HCT116 (cell line): ENCODE results near the gene PGAP3. TPM values are rescaled to one million over a fixed set of nuclear protein-coding genes. Genes with fewer than 3 reads are reported as not detected.

Experiments used
- ATAC-seq: fragments of 200-7000 bp; cut with Tn5 transposase; 2 replicates; pipeline ENCODE4 v1.9.1; 2020; ENCODE audit warnings: mild to moderate bottlenecking, moderate library complexity
- BruUV-seq: library from RNA; stranded (reverse); fragments of 400-500 nt; replicated peaks from 2 replicates; lab custom pipeline; 2021; lab: Mats Ljungman, UMichigan
- CTCF ChIA-PET: fragments of 300-600 bp; sonication (Branson Sonifier 250); formaldehyde crosslinking; loops from one replicate; lab custom pipeline; 2021; ENCODE audit warnings: antibody characterized with exemption; lab: Charles Lee
- POLR2A ChIA-PET: fragments of 300-600, 350-600 bp; sonication (Branson Sonifier 250); formaldehyde crosslinking; loops from one replicate; lab custom pipeline; 2021; ENCODE audit warnings: antibody characterized with exemption; lab: Charles Lee
- RAD21 ChIA-PET, 2 experiments: fragments of 300-600 bp; sonication (Branson Sonifier 250); formaldehyde crosslinking; loops; one replicate each; lab custom pipeline; 2023; ENCODE audit warnings: low total read pairs in 2 of 2; ENCODE audit not compliant: uncharacterized antibody in 2 of 2, unreplicated experiment in 2 of 2, low non-redundant PET in 1 of 2; lab: Charles Lee
- DNase-seq: peaks from one replicate; pipeline ENCODE4 v3.0.0-alpha.2; 2010; ENCODE audit warnings: low read depth, low spot score
- H2AFZ ChIP-seq: fragments of 200-600 bp; shearing (Covaris generic), sonication (generic); 2 replicates; pipeline ENCODE4 v1.6.1; 2017; ENCODE audit warnings: low read depth, mixed run types, mixed read lengths, antibody characterized with exemption, low read length; ENCODE audit not compliant: poor library complexity, severe bottlenecking
- H3K27ac ChIP-seq: 2 replicates; pipeline ENCODE4 v1.5.1; 2012; ENCODE audit warnings: low read depth, low read length
- H3K27me3 ChIP-seq: fragments of 200-600 bp; sonication (generic); 2 replicates; pipeline ENCODE4 v1.6.1; 2016; ENCODE audit warnings: mixed run types, low read length, mixed read lengths; ENCODE audit not compliant: insufficient read depth
- H3K36me3 ChIP-seq, 2 experiments: fragments of 200-500 bp in 1 of 2; fragments of 200-600 bp in 1 of 2; sonication (Bioruptor generic) in 1 of 2; sonication (generic) in 1 of 2; 2 replicates each; pipeline versions ENCODE4 v1.5.1 to v1.6.1; 2014 to 2016; ENCODE audit warnings: low read length in 2 of 2, inconsistent platforms in 1 of 2, mixed read lengths in 1 of 2, mixed run types in 1 of 2; ENCODE audit not compliant: insufficient read depth in 2 of 2, control insufficient read depth in 1 of 2
- H3K4me1 ChIP-seq, 2 experiments: fragments of 200-600 bp in 1 of 2; sonication (generic) in 1 of 2; 2 replicates each; pipeline versions ENCODE4 v1.5.1 to v1.6.1; 2012 to 2017; ENCODE audit warnings: low read length in 2 of 2, inconsistent platforms in 1 of 2, mild to moderate bottlenecking in 1 of 2, mixed read lengths in 1 of 2, mixed run types in 1 of 2, moderate library complexity in 1 of 2; ENCODE audit not compliant: insufficient read depth in 2 of 2, control insufficient read depth in 1 of 2
- H3K4me2 ChIP-seq: fragments of 200-600 bp; sonication (generic); 2 replicates; pipeline ENCODE4 v1.6.1; 2017; ENCODE audit warnings: mixed run types, low read length, mixed read lengths
- H3K4me3 ChIP-seq, 2 experiments: fragments of 200-600 bp in 1 of 2; sonication (generic) in 1 of 2; replicated peaks in 1 of 2; 2 replicates each; pipeline ENCODE4 v1.5.1; 2011 to 2016; ENCODE audit warnings: low read length in 2 of 2, control low read depth in 1 of 2, low read depth in 1 of 2, mild to moderate bottlenecking in 1 of 2, mixed read lengths in 1 of 2, mixed run types in 1 of 2
- H3K79me2 ChIP-seq: fragments of 200-600 bp; sonication (generic); 2 replicates; pipeline ENCODE4 v1.6.1; 2017; ENCODE audit warnings: mild to moderate bottlenecking, mixed run types, low read length, moderate library complexity, mixed read lengths; ENCODE audit not compliant: insufficient read depth
- H3K9ac ChIP-seq: fragments of 200-600 bp; sonication (generic); 2 replicates; pipeline ENCODE4 v1.6.1; 2016; ENCODE audit warnings: low read length, mixed read lengths
- H3K9me2 ChIP-seq: fragments of 200-600 bp; sonication (generic), shearing (Covaris generic); 2 replicates; pipeline ENCODE4 v1.6.1; 2017; ENCODE audit warnings: mixed run types, mild to moderate bottlenecking, moderate library complexity; ENCODE audit not compliant: insufficient read depth
- H3K9me3 ChIP-seq, 2 experiments: fragments of 200-500 bp in 1 of 2; fragments of 200-600 bp in 1 of 2; sonication (Bioruptor generic) in 1 of 2; sonication (generic) in 1 of 2; 2 replicates each; pipeline ENCODE4 v1.6.1; 2014 to 2017; ENCODE audit warnings: low read length in 2 of 2, mixed read lengths in 2 of 2, inconsistent platforms in 1 of 2, low read depth in 1 of 2, mild to moderate bottlenecking in 1 of 2, mixed run types in 1 of 2, moderate library complexity in 1 of 2; ENCODE audit not compliant: control insufficient read depth in 1 of 2, insufficient read depth in 1 of 2
- H4K20me1 ChIP-seq: fragments of 200-600 bp; sonication (generic), shearing (Covaris generic); 2 replicates; pipeline ENCODE4 v1.6.1; 2017; ENCODE audit warnings: mixed run types, mild to moderate bottlenecking, moderate library complexity; ENCODE audit not compliant: insufficient read depth
- ATF3 ChIP-seq: IDR thresholded peaks from 2 replicates; pipeline ENCODE4 v1.6.1; 2012
- CEBPB ChIP-seq: IDR thresholded peaks from 2 replicates; pipeline ENCODE4 v1.6.1; 2012; ENCODE audit warnings: low read depth
- CTCF ChIP-seq, 3 experiments: fragments of 200-600 bp in 1 of 3; sonication (generic) in 1 of 3; IDR thresholded peaks in 2 of 3; conservative IDR thresholded peaks in 1 of 3; 2 replicates each; pipeline ENCODE4 v1.5.1; 2012 to 2017; ENCODE audit warnings: low read depth in 2 of 3, low read length in 2 of 3, antibody characterized with exemption in 1 of 3, borderline replicate concordance in 1 of 3, control low read depth in 1 of 3, mild to moderate bottlenecking in 1 of 3, mixed read lengths in 1 of 3, mixed run types in 1 of 3, moderate library complexity in 1 of 3; ENCODE audit not compliant: insufficient read depth in 1 of 3
- EGR1 ChIP-seq: IDR thresholded peaks from 2 replicates; pipeline ENCODE4 v1.6.1; 2012; ENCODE audit warnings: low read depth
- ELF1 ChIP-seq: IDR thresholded peaks from 2 replicates; pipeline ENCODE4 v1.6.1; 2012; ENCODE audit warnings: low read depth, borderline replicate concordance
- EZH2 ChIP-seq: fragments of 200-600 bp; sonication (generic); IDR thresholded peaks from 2 replicates; pipeline ENCODE4 v1.6.1; 2017; ENCODE audit warnings: antibody characterized with exemption, mixed run types
- FOSL1 ChIP-seq: IDR thresholded peaks from 2 replicates; pipeline ENCODE4 v1.6.1; 2012; ENCODE audit warnings: low read depth
- JUND ChIP-seq: IDR thresholded peaks from 2 replicates; pipeline ENCODE4 v1.6.1; 2012
- POLR2A ChIP-seq: IDR thresholded peaks from 2 replicates; pipeline ENCODE4 v1.7.0; 2011; ENCODE audit warnings: borderline replicate concordance; ENCODE audit not compliant: insufficient read depth, insufficient read length; ENCODE audit errors: extremely low read depth
- SIN3A ChIP-seq: IDR thresholded peaks from 2 replicates; pipeline ENCODE4 v1.6.1; 2012; ENCODE audit warnings: low read depth
- SP1 ChIP-seq: IDR thresholded peaks from 2 replicates; pipeline ENCODE4 v1.6.1; 2012; ENCODE audit warnings: low read depth
- SRF ChIP-seq: IDR thresholded peaks from 2 replicates; pipeline ENCODE4 v1.6.1; 2012; ENCODE audit warnings: low read depth
- TCF7L2 ChIP-seq: IDR thresholded peaks from 2 replicates; pipeline ENCODE4 v1.7.0; 2011; ENCODE audit warnings: borderline replicate concordance, inconsistent platforms; ENCODE audit not compliant: insufficient read depth, insufficient read length; ENCODE audit errors: extremely low read depth
- YY1 ChIP-seq: IDR thresholded peaks from 2 replicates; pipeline ENCODE4 v1.6.1; 2011; ENCODE audit warnings: low read length, low read depth, moderate library complexity, mild to moderate bottlenecking; ENCODE audit not compliant: insufficient replicate concordance; ENCODE audit errors: extremely low read depth
- ZBTB33 ChIP-seq: IDR thresholded peaks from 2 replicates; pipeline ENCODE4 v1.6.1; 2011; ENCODE audit warnings: mild to moderate bottlenecking, low read length, moderate library complexity; ENCODE audit not compliant: insufficient replicate concordance; ENCODE audit errors: extremely low read depth
- ZFX ChIP-seq: fragments of 450-650 bp; IDR thresholded peaks from 2 replicates; pipeline ENCODE4 v1.6.1; 2017
- intact Hi-C: fragments of 100-400 bp; cut with micrococcal nuclease; formaldehyde crosslinking; loops from 2 replicates; pipeline ENCODE4 v1.10.0; 2022
- total RNA-seq: library from RNA; stranded (reverse); gene quantifications from one replicate; pipeline ENCODE4 v1.2.1, GENCODE V29; 2021; ENCODE audit not compliant: unreplicated experiment

Gene PGAP3
- total RNA-seq, 1 experiment from 2014 or later: 15.2 TPM

- H3K4me1 ChIP-seq: peaks cover 23 to 34% of the 10 kb centered on the region in 2 experiments
- intact Hi-C loops: no loop called here
- TF ChIP-seq EZH2: no peak
- TF ChIP-seq SIN3A: no peak
- no peak for TF ChIP-seq ELF1
- no peak for TF ChIP-seq FOSL1
- TF ChIP-seq YY1: no peak
- TF ChIP-seq ZBTB33: no peak
- TF ChIP-seq ZFX: no peak
- no peak for TF ChIP-seq JUND
- TF ChIP-seq SRF: no peak
- TF ChIP-seq EGR1: no peak
- TF ChIP-seq TCF7L2: no peak
- TF ChIP-seq CTCF (IDR thresholded peaks at IDR 0.05 in 2 of 3, conservative IDR thresholded peaks at IDR 0.05 in 1 of 3; ENCODE audit: borderline replicate concordance in 1 of 3, insufficient read depth in 1 of 3, low read depth in 2 of 3, low read length in 2 of 3): no peak
- no peak for TF ChIP-seq ATF3
- no peak for TF ChIP-seq SP1
- no peak for TF ChIP-seq CEBPB
- no peak for TF ChIP-seq POLR2A
- TF ChIP-seq, all 23 proteins: peak for 0
These were observed 20.5 kb downstream of the PGAP3 start for GRCh38 chr17:39667262-39667944.

More at GRCh38 chr17:39667262-39667944, 20.5 kb downstream of the PGAP3 start:
- Histone ChIP-seq H3K9me3 (no peaks in the 10 kb centered on the region), H3K9ac (no peak overlapping the region), H3K4me2 (no peak overlapping the region; the same call in 1 of the 2 replicates), H3K9me2 (no peaks in the 10 kb centered on the region), H3K79me2 (no peaks in the 10 kb centered on the region), H3K27ac (no peak overlapping the region), H3K36me3 (peaks cover 0 to 1% of the 10 kb centered on the region in 2 experiments; a peak in 1 of 4 replicates), H3K27me3 (no peaks in the 10 kb centered on the region), H4K20me1 (no peaks in the 10 kb centered on the region), H3K4me3 (no peak overlapping the region), H2AFZ (no peak overlapping the region)
- no TSS peak for BruUV-seq
- ChIA-PET CTCF (interaction anchor here (1.4 kb wide), 1 partner anchor 46 kb away, joined by 4 read pairs; no protein-coding TSS in a partner anchor), RAD21 (no interaction called here), POLR2A (no interaction called here)
- DNase-seq: no peak
- ATAC-seq: no peak
